GM21526 (cell line): ENCODE results near the gene WDR54.
"Not testable (repeated sequence)": the region's sequence is repeated elsewhere in the genome, so short reads cannot be mapped to it uniquely, and the experiment has no call there.

Source experiments
- ATAC-seq: cut with Tn5 transposase; IDR thresholded peaks from one replicate; pipeline ENCODE4 v1.9.1; 2021; ENCODE audit warnings: moderate library complexity; ENCODE audit not compliant: unreplicated experiment, low FRiP score

The WDR54 gene

DNA sequence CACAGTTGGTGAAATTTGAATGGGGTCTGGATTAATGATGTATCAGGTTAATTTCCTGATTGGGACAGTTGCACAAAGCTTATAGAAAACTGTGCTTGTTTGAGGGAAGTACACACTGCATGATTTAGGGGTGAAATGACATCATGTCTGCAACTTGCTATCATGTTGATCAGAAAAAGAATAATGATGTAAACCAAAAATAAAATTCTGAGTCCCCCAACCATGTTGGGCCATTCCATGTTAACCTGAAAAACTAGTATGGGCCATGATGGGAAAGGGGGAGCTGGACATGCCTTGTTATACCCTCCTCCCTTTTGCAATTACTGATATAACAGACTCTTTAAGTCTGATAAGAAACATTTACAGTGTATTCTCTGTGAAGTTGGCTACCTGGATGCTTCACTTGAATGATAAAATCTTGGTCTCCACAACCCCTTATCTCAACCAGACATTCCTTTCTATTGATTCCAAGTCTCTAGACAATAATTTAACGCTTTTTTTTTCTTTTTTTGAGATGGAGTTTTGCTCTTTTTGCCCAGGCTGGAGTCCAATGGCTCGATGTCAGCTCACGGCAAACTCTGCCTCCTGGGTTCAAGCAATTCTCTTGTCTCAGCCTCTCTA is 29.1 kb downstream of the WDR54 start:
- no peak for ATAC-seq

GRCh38 chr2:74454654-74455511 is 33.4 kb downstream of the WDR54 start, which contains the start of gene INO80B:
Gene INO80B, plus strand, starts transcription at chr2:74455087. Its CDS starts 30 bp downstream, at chr2:74455117.
- peak; percentile 48 for ATAC-seq

DNA sequence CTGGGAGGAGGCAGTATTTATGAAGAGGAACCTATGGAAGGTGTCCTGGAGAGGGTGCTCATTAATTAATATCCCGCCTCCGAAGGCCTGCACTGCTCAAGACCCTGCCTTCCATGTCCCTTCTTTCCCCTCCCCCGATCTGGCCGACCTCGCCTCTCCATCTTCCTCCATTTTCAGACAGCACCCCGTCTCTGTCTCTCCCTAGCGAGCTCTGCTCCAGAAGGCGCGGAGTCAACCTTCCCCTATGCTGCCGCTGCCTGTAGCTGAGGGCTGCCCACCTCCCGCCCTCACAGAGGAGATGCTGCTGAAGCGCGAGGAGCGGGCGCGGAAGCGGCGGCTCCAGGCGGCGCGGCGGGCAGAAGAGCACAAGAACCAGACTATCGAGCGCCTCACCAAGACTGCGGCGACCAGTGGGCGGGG is 35.6 kb downstream of the WDR54 start:
- ATAC-seq = no peak

GRCh38 chr2:74457549-74458131 is 36.1 kb downstream of the WDR54 start:
- peak; percentile 34 for ATAC-seq

DNA sequence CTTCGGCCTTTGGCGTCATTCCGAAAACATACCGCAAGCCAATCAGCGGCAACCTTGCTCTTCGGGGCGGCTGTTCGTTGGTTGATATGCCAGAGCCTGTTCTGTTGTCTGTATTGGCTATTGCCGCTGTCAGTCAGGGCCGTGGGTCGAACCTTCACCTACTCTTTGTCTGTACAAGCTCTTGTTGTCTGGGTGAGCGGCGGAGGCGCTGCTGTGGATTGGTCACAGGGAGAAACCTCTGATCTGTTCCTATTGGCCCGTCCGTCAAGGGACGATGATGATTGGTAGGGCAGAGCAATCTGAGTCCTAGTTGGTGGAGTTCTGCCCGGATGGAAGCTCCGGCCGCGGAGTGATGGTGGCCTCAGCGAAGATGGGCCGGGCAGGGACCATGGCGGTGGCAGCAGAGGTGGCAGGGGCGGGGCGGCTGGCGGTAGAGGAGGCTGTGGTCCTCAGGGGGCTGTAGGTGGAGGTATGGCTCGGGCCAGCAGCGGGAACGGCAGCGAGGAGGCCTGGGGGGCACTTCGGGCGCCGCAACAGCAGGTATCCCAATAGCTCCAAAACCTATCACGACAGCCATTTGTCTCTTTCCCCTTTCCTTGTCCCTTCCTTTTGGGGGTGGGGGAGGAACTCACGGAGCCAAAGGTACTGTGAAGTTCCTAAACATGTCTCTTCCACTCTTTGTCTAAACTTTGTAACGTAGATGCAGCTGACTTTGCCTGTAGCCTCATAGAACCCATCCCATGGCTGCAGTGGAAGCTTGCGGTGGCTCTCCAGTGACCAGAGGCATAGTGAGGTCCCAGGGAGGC is 36.8 kb downstream of the WDR54 start, which contains the start of gene WBP1:
WBP1 (plus strand) TSS at position 307 of the 806 bp plus-strand sequence; CDS start at position 472, 165 bp downstream.
- peak; percentile 78 for ATAC-seq

DNA sequence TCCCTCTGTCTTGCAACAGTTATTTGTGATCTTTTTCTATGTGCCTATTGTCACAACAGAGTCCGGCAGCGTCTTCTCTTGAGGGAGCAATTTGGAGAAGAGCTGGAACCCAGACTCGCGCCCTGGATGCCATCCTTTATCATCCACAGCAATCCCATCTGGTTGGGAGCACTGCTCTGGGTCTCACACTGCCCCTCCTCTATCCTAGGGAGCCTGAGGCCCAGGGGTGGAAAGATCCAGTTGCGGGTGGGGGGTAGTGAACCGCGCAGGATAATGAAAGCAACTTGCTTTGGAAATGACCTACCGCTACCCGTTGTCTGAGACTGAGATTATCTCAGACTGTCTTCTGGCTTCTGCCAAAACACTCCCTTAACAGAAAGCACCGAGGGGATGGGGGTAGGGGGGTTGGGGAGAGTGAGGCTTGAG is 37.4 kb downstream of the WDR54 start:
- ATAC-seq = no peak

- not testable (repeated sequence) for ATAC-seq
These were observed 38.1 kb downstream of the WDR54 start for GRCh38 chr2:74459503-74460118.

GRCh38 chr2:74460187-74460586 is 38.7 kb downstream of the WDR54 start:
- not testable (repeated sequence) for ATAC-seq

- no peak for ATAC-seq
These were observed 39.9 kb downstream of the WDR54 start for GRCh38 chr2:74461187-74462053.

DNA sequence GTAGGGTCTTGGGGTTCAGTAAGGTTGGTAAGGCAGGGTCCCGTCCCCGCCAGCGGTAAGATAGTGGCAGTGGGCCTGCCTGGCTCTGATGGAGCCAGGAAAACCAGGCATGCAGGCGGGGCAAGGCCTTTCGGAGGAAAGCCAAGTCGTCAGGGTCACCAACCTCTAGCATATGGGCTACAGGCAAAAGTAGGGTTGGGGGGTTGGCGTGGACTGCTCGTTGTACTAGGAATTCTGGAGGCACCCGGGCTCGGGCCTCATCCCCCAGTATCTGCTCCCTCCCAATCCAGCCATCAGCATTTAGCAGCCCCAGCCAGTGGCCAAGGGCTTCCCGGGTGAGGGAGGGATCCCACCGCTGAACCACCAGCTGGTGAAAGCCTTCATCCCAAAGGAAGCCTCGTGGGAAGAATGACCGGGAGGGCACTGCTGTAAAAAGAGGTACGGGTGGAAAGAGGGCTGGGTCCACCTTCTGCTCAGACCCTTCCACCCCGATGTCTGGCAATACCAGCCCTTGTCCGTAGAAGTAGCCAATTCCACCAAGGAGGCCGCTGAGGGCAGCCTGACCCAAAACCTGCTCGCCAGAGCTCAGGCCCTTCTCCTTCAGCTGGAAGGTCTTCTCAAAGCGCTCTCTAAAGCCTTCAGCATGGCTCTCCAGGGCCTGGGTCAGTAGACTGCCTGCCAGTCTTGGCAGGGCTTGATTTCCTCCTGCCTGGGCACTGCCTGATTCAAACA is 40.7 kb downstream of the WDR54 start:
- no peak for ATAC-seq

- ATAC-seq = no peak
These were observed 41.2 kb downstream of the WDR54 start for GRCh38 chr2:74462786-74463105.

- no peak for ATAC-seq
These were observed 42.9 kb downstream of the WDR54 start for GRCh38 chr2:74464406-74464805.

- not testable (repeated sequence) for ATAC-seq
These were observed 49.2 kb downstream of the WDR54 start for GRCh38 chr2:74470742-74471141.

DNA sequence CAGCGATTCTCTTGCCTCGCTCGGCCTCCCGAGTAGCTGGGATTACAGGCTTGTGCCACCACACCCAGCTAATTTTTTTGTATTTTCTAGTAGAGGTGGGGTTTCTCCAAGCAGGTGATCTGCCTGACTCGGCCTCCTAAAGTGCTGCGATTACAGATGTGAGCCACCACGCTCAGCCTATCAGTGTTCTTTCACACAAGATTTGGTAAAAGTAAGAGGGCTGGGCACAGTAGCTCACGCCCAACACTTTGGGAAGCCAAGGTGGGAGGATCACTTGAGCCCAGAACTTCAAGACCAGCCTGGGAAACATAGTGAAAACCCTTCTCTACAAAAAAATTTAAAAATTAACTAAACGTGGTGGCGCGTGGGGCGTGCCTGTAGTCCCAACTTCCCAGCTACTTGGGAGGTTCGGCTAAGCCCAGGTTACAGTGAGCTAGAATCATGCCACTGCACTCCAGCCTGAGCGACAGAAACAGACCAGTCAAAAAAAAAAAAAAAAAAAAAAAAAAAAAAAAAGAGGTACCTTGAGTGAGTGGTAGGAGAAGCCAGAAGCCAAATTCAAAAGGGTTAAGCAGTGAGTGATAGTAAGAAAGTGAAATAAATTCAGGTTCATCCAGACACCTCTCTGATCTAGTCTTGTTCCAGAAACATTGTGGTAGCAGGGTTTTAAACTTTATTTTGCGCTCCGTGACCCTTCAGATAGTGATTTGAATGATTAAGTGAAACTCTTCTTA is 50.0 kb downstream of the WDR54 start:
- no peak for ATAC-seq

- ATAC-seq = peak; percentile 70
These were observed 50.8 kb downstream of the WDR54 start, which contains the start of gene MRPL53 for GRCh38 chr2:74472086-74472944. Gene MRPL53, minus strand, starts transcription at chr2:74472680. Its CDS starts 20 bp downstream, at chr2:74472660.

DNA sequence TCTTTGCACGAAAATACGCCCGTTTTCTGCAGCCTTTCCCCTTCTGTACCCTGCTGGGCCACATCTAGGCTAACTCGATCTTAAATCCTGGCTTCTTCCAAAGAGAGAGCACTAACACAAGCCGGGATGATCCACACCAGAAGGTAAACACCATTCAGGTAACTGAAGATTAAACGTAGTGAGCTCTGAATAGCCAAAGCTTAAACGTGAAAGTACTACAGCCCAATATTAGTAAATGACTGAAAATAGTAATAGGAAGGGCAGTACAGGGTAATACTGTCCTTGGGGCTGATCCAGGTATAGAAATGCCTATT is 51.4 kb downstream of the WDR54 start:
- no peak for ATAC-seq

- ATAC-seq = no peak
These were observed 53.0 kb downstream of the WDR54 start for GRCh38 chr2:74474481-74474880.
